GM12878 (cell line): ENCODE results near the gene JMJD7. TPM values are rescaled to one million over a fixed set of nuclear protein-coding genes. Genes with fewer than 3 reads are reported as not detected.

Experiments used
- ATAC-seq: fragments of 200-7000 bp; cut with Tn5 transposase; 3 replicates; pipeline ENCODE4 v1.9.1; 2020; ENCODE audit warnings: mild to moderate bottlenecking, moderate library complexity
- BruUV-seq: library from RNA; stranded (reverse); fragments of 400-500 nt; replicated peaks from 2 replicates; lab custom pipeline; 2021; lab: Mats Ljungman, UMichigan
- CTCF ChIA-PET: fragments of 300-600 bp; sonication (Branson Sonifier 250); formaldehyde crosslinking; extraction: SDS; loops from one replicate; lab custom pipeline; 2021; ENCODE audit warnings: inconsistent platforms; lab: Yijun Ruan, JAX
- POLR2A ChIA-PET: fragments of 350-600 bp; formaldehyde crosslinking; extraction: SDS; loops from one replicate; lab custom pipeline; 2021; ENCODE audit warnings: inconsistent platforms; lab: Charles Lee
- RAD21 ChIA-PET: fragments of 300-600 bp; sonication (Branson Sonifier 250); formaldehyde crosslinking; loops from one replicate; lab custom pipeline; 2023; ENCODE audit warnings: antibody characterized with exemption; ENCODE audit not compliant: unreplicated experiment; lab: Charles Lee
- SMC1A ChIA-PET: fragments of 300-600 bp; sonication (Branson Sonifier 250); formaldehyde crosslinking; loops from one replicate; lab custom pipeline; 2023; ENCODE audit not compliant: unreplicated experiment, uncharacterized antibody; lab: Charles Lee
- DNase-seq: peaks from one replicate; pipeline ENCODE4 v3.0.0-alpha.2; 2011; ENCODE audit warnings: low read depth, low spot score
- FAIRE-seq: peaks from 3 replicates; lab custom pipeline; 2011; peaks lifted over from hg19 to GRCh38; lab: Jason Lieb, UNC
- H2AFZ ChIP-seq: 2 replicates; pipeline ENCODE4 v1.6.0; 2011; ENCODE audit warnings: low read depth, low read length, control low read depth; ENCODE audit not compliant: control insufficient read depth
- H3K27ac ChIP-seq: 2 replicates; pipeline ENCODE4 v1.5.1; 2011; ENCODE audit warnings: control low read depth; ENCODE audit not compliant: control insufficient read depth, insufficient read depth
- H3K27me3 ChIP-seq, 2 experiments: replicated peaks in 1 of 2; 2 replicates each; pipeline versions ENCODE4 v1.6.0 to v1.6.1; 2011; ENCODE audit warnings: low read length in 1 of 2; ENCODE audit not compliant: control insufficient read depth in 2 of 2, insufficient read depth in 2 of 2
- H3K36me3 ChIP-seq, 2 experiments: 2 replicates each; pipeline ENCODE4 v1.5.1; 2011; ENCODE audit warnings: low read length in 1 of 2; ENCODE audit not compliant: control insufficient read depth in 2 of 2, insufficient read depth in 2 of 2
- H3K4me1 ChIP-seq: 2 replicates; pipeline ENCODE4 v1.6.1; 2011; ENCODE audit warnings: mild to moderate bottlenecking, low read length, moderate library complexity, mixed read lengths; ENCODE audit not compliant: control insufficient read depth, insufficient read depth
- H3K4me2 ChIP-seq: 2 replicates; pipeline ENCODE4 v1.6.0; 2011; ENCODE audit warnings: control low read depth; ENCODE audit not compliant: control insufficient read depth, insufficient read depth
- H3K4me3 ChIP-seq: fragments of 200-600 bp; sonication (generic); 2 replicates; pipeline ENCODE4 v1.5.1; 2016
- H3K79me2 ChIP-seq: 2 replicates; pipeline ENCODE4 v1.6.0; 2011; ENCODE audit warnings: low read length; ENCODE audit not compliant: control insufficient read depth, insufficient read depth
- H3K9ac ChIP-seq: 2 replicates; pipeline ENCODE4 v1.8.0; 2011; ENCODE audit warnings: low read length, control low read depth, mixed read lengths; ENCODE audit not compliant: control insufficient read depth, insufficient read depth
- H3K9me3 ChIP-seq: replicated peaks from 3 replicates; pipeline ENCODE4 v1.5.1; 2011; ENCODE audit warnings: mild to moderate bottlenecking, low read length; ENCODE audit not compliant: control insufficient read depth, insufficient read depth
- H4K20me1 ChIP-seq: 2 replicates; pipeline ENCODE4 v1.6.0; 2011; ENCODE audit not compliant: control insufficient read depth, insufficient read depth
- BCL11A ChIP-seq: IDR thresholded peaks from 2 replicates; pipeline ENCODE4 v1.6.1; 2011; ENCODE audit warnings: low read depth, low read length
- CHD2 ChIP-seq: IDR thresholded peaks from 2 replicates; pipeline ENCODE4 v1.6.1; 2011; ENCODE audit warnings: low read depth, low read length, improper control_type of control experiment, borderline replicate concordance
- NFYB ChIP-seq: IDR thresholded peaks from 2 replicates; pipeline ENCODE4 v1.6.1; 2011; ENCODE audit warnings: low read depth, mild to moderate bottlenecking, low read length, improper control_type of control experiment, moderate library complexity; ENCODE audit not compliant: insufficient read depth
- RELB ChIP-seq: fragments of 450-650 bp; IDR thresholded peaks from 2 replicates; pipeline ENCODE4 v1.6.1; 2017; ENCODE audit warnings: low read depth, mild to moderate bottlenecking, moderate library complexity
- REST ChIP-seq: IDR thresholded peaks from 2 replicates; pipeline ENCODE4 v1.6.1; 2012; ENCODE audit warnings: mild to moderate bottlenecking, low read depth, low read length
- WGBS: methylation state at CpG from one replicate; pipeline ENCODE4 v1.1.6; 2016; ENCODE audit warnings: low lambda C conversion rate; ENCODE audit not compliant: insufficient replicate concordance, insufficient coverage; ENCODE audit errors: missing lambda C conversion rate; 5-methylcytosine and 5-hydroxymethylcytosine counted together
- in situ Hi-C: fragments of 300-500 bp; cut with MboI; formaldehyde crosslinking; loops from 9 replicates; pipeline ENCODE4 v1.14.3; 2018; ENCODE audit warnings: mixed read lengths
- intact Hi-C: fragments of 100-400 bp; cut with micrococcal nuclease; formaldehyde crosslinking; loops from one replicate; pipeline ENCODE4 v1.14.2; 2022; ENCODE audit not compliant: unreplicated experiment
- polyA plus RNA-seq, 11 experiments: library from polyadenylated mRNA; depleted of rRNA in 4 of 11; unstranded in 6 of 11; stranded (reverse) in 5 of 11; fragments of >200 nt; fragmentation: Nextera tagmentation in 4 of 11; fragmentation: Illumina TruSeq in 1 of 11; extraction: Ambion mirVana in 4 of 11; extraction: Trizol in 1 of 11; gene quantifications; 1 replicate in 1 of 11; 2 replicates in 10 of 11; pipeline versions ENCODE4 v1.2.1 to v1.2.3, GENCODE V29; 2011 to 2016; ENCODE audit warnings: inconsistent platforms in 2 of 11, missing spikeins in 2 of 11, low read depth in 1 of 11
- total RNA-seq, 4 experiments: library from RNA; depleted of rRNA in 3 of 4; stranded (reverse); fragments of >200 nt in 3 of 4; fragmentation: Illumina TruSeq in 1 of 4; extraction: Trizol in 1 of 4; gene quantifications; 2 replicates each; pipeline versions ENCODE4 v1.2.1 to v1.2.3, GENCODE V29; 2013 to 2021
- TF ChIP-seq, protein P1 (sequence below): IDR thresholded peaks from 2 replicates; pipeline ENCODE4 v1.6.1; 2011; ENCODE audit warnings: mild to moderate bottlenecking, low read depth, low read length, moderate library complexity; ENCODE audit not compliant: insufficient replicate concordance

Gene JMJD7
- total and polyA plus RNA-seq, 10 of the 15 experiments (the other 5 are each of a cell fraction or from before 2014, with no cell fraction given) = 0.79 to 12.2 (median 6.5) TPM

DNA sequence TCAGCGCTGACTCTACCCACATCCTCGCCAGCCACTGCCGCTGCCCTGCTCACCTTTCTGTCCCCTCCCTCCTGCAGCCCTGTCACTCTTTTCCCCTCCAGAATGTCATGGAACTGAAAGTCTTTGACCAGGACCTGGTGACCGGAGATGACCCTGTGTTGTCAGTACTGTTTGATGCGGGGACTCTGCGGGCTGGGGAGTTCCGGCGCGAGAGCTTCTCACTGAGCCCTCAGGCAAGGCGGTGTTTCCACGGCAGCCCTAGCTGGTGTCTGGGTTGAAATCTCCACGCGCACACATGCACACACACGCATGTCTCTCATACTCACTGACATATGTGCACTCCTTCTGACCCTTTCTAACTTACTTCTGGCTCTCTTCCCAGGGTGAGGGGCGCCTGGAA is 12.8 kb downstream of the JMJD7 start:
- no peak for TF ChIP-seq REST
- no peak for TF ChIP-seq NFYB
- TF ChIP-seq CHD2 = no peak
- no peak for TF ChIP-seq BCL11A
- TF ChIP-seq, protein P1, sequence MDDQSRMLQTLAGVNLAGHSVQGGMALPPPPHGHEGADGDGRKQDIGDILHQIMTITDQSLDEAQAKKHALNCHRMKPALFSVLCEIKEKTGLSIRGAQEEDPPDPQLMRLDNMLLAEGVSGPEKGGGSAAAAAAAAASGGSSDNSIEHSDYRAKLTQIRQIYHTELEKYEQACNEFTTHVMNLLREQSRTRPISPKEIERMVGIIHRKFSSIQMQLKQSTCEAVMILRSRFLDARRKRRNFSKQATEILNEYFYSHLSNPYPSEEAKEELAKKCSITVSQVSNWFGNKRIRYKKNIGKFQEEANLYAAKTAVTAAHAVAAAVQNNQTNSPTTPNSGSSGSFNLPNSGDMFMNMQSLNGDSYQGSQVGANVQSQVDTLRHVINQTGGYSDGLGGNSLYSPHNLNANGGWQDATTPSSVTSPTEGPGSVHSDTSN = no peak
- TF ChIP-seq RELB = no peak
- CTCF ChIA-PET = no interaction called here

More for the DNA sequence above, 12.8 kb downstream of the JMJD7 start:
- SMC1A ChIA-PET = no interaction called here
- no peaks in the 10 kb centered on the region for H3K36me3 ChIP-seq
- no peak for DNase-seq
- no peaks in the 10 kb centered on the region for H3K27me3 ChIP-seq
- no peak overlapping the region for H3K27ac ChIP-seq
- H3K9ac ChIP-seq = no peak overlapping the region
- 81% methylated on average over 15 of the region's 15 CpGs for WGBS
- ATAC-seq = no peak
- no TSS peak for BruUV-seq
- H4K20me1 ChIP-seq = no peaks in the 10 kb centered on the region
- RAD21 ChIA-PET = no interaction called here
- H3K9me3 ChIP-seq = no peaks in the 10 kb centered on the region
- intact Hi-C loops = no loop called here
- no peaks in the 10 kb centered on the region for H3K79me2 ChIP-seq
- H3K4me3 ChIP-seq = no peak overlapping the region
- no peak overlapping the region for H2AFZ ChIP-seq
- POLR2A ChIA-PET = no interaction called here
- FAIRE-seq = no peak
- no peak overlapping the region for H3K4me2 ChIP-seq
- in situ Hi-C loops = no loop called here
- H3K4me1 ChIP-seq = no peaks in the 10 kb centered on the region
